Endodermal cell (in vitro differentiated cells): ENCODE results near the gene ZCCHC14. TPM values are rescaled to one million over a fixed set of nuclear protein-coding genes. Genes with fewer than 3 reads are reported as not detected.

Source experiments
- DNase-seq: peaks from one replicate; pipeline ENCODE4 v3.0.0-alpha.2; 2017
- H3K27ac ChIP-seq: 2 replicates; pipeline ENCODE4 v1.5.1; 2013; ENCODE audit warnings: mild to moderate bottlenecking, low read depth, low read length, moderate library complexity
- H3K27me3 ChIP-seq: 2 replicates; pipeline ENCODE4 v1.6.1; 2013; ENCODE audit warnings: mild to moderate bottlenecking, low read length, moderate library complexity; ENCODE audit not compliant: insufficient read depth, control insufficient read depth, poor library complexity, severe bottlenecking
- H3K36me3 ChIP-seq: 2 replicates; pipeline ENCODE4 v1.7.0; 2013; ENCODE audit warnings: mild to moderate bottlenecking, low read length, moderate library complexity; ENCODE audit not compliant: control insufficient read depth, insufficient read depth
- H3K4me1 ChIP-seq: one replicate; pipeline ENCODE4 v1.7.0; 2013; ENCODE audit warnings: low read length; ENCODE audit not compliant: control insufficient read depth, insufficient read depth
- H3K4me3 ChIP-seq: 2 replicates; pipeline ENCODE4 v1.5.1; 2013; ENCODE audit warnings: mild to moderate bottlenecking, low read length, moderate library complexity
- H3K9ac ChIP-seq: 2 replicates; pipeline ENCODE4 v1.6.1; 2013; ENCODE audit warnings: mild to moderate bottlenecking, low read length, moderate library complexity; ENCODE audit not compliant: poor library complexity, severe bottlenecking; ENCODE audit errors: extremely low read depth
- H3K9me3 ChIP-seq: 2 replicates; pipeline ENCODE4 v1.6.1; 2013; ENCODE audit warnings: mild to moderate bottlenecking, low read length, moderate library complexity; ENCODE audit not compliant: control insufficient read depth
- H3K27ac Mint-ChIP-seq: 2 replicates; pipeline ENCODE4 v1.8.0; 2020; ENCODE audit warnings: mixed read lengths
- H3K27me3 Mint-ChIP-seq: 2 replicates; pipeline ENCODE4 v1.8.0; 2021; ENCODE audit warnings: mild to moderate bottlenecking, mixed read lengths; ENCODE audit not compliant: insufficient read depth
- H3K36me3 Mint-ChIP-seq: 2 replicates; pipeline ENCODE4 v1.8.0; 2020; ENCODE audit warnings: low read depth, mixed read lengths
- H3K4me1 Mint-ChIP-seq: 2 replicates; pipeline ENCODE4 v1.8.0; 2020; ENCODE audit warnings: mixed read lengths
- H3K4me3 Mint-ChIP-seq: 2 replicates; pipeline ENCODE4 v1.8.0; 2020; ENCODE audit warnings: mild to moderate bottlenecking, moderate library complexity, mixed read lengths
- H3K9me3 Mint-ChIP-seq: 2 replicates; pipeline ENCODE4 v1.8.0; 2020; ENCODE audit warnings: mild to moderate bottlenecking, mixed read lengths
- WGBS, 2 experiments: methylation state at CpG; one replicate each; pipeline versions ENCODE4 v1.1.5 to v1.1.7; 2013; ENCODE audit warnings: missing lambda C conversion rate in 2 of 2, mixed read lengths in 1 of 2; ENCODE audit not compliant: insufficient coverage in 1 of 2, insufficient read length in 1 of 2; 5-methylcytosine and 5-hydroxymethylcytosine counted together
- total RNA-seq, 2 donors: library from RNA; stranded (reverse); fragmentation: NEBNext Ultra II Directional in 1 of 2; extraction: Animal tissue kit (Norgen Biotek cat#: 25700) in 1 of 2; gene quantifications; 2 replicates in 1 of 2; 3 replicates in 1 of 2; pipeline ENCODE4 v1.2.1, GENCODE V29; 2021
- TF ChIP-seq, protein P1 (sequence below): fragments of 200-600 bp; sonication (generic); conservative IDR thresholded peaks from 2 replicates; pipeline ENCODE4 v1.5.0; 2021; ENCODE audit warnings: antibody characterized with exemption, mild to moderate bottlenecking

ZCCHC14 gene
- total RNA-seq, 2 donors from 2014 or later, result 27.3 to 33.7 TPM

DNA sequence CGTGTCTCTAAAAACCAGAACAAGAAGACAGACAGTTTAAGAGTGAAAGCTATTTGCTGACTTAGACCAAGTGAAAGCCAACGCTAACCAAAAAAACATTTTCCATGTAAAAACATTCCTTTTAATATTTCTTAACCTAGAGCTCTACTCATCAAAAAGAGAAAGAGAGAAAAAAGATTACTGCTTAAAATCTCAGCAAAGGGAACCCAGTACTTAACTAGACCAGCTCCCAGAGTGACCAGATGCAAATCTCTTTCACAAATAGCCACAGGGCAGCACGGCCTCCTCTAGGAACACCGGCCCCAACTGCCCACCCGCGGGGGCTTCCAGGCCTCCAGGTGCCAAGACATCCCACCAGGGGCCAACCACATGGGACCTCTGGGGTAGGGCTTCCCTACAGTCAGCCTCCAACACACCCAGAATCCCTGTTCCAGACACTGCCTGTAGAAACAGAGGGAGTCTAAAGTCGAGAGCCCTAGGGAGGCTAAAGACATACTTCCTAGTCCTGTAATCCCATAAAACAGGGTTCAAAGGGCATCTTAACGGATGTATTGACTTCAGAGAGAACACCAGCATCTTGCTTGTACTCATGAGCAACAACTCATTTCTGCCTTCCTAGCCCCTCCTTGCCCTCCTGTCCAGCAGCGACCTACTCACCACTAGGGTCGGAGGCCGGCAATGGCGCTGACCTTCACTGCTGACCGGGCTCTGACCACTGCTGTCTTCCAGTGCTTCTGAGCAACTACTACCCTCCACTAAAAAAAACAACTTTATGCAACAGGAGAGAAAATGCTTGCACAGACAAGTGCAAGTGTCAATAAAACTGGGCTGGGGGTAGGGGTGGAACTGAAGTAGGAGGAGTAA lies 21.3 kb downstream of the ZCCHC14 start:
- peaks cover 24% of the 10 kb centered on the region for H3K4me1 Mint-ChIP-seq
- Histone ChIP-seq H3K9me3 (no peaks in the 10 kb centered on the region), H3K27me3 (no peaks in the 10 kb centered on the region), H3K4me1 (peaks cover 6% of the 10 kb centered on the region), H3K27ac (no peak overlapping the region), H3K36me3 (peaks cover 18% of the 10 kb centered on the region), H3K4me3 (no peak overlapping the region), H3K9ac (no peak overlapping the region)
- no peaks in the 10 kb centered on the region for H3K9me3 Mint-ChIP-seq
- H3K36me3 Mint-ChIP-seq, result peaks cover 16% of the 10 kb centered on the region
- TF ChIP-seq, protein P1, sequence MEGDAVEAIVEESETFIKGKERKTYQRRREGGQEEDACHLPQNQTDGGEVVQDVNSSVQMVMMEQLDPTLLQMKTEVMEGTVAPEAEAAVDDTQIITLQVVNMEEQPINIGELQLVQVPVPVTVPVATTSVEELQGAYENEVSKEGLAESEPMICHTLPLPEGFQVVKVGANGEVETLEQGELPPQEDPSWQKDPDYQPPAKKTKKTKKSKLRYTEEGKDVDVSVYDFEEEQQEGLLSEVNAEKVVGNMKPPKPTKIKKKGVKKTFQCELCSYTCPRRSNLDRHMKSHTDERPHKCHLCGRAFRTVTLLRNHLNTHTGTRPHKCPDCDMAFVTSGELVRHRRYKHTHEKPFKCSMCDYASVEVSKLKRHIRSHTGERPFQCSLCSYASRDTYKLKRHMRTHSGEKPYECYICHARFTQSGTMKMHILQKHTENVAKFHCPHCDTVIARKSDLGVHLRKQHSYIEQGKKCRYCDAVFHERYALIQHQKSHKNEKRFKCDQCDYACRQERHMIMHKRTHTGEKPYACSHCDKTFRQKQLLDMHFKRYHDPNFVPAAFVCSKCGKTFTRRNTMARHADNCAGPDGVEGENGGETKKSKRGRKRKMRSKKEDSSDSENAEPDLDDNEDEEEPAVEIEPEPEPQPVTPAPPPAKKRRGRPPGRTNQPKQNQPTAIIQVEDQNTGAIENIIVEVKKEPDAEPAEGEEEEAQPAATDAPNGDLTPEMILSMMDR, result peak; percentile 26
- peak overlapping the region; percentile 48 for H3K27ac Mint-ChIP-seq
- no peak for DNase-seq
- no peaks in the 10 kb centered on the region for H3K27me3 Mint-ChIP-seq
- no peak overlapping the region for H3K4me3 Mint-ChIP-seq
- 85% methylated on average over 5 to 13 of the region's 13 CpGs for WGBS, 2 experiments

DNA sequence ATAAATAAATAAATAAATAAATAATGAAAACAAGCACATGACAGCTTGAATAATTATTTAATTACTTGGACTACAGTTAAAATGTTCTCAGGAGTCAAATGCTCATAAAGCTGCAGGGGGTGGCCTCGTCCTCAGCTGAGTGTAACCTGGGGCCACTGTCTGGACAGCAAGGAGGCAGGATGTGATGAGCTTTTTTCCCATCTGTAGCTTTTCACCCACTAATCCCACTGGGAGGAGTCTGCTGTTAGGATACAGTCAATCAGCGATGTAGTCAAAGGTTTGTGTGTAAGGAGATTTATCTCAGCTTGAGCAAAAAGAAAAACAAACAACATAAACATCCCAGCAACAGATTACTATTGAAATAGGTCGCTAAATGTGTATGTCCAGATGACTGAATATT lies 22.5 kb downstream of the ZCCHC14 start:
- no peak overlapping the region for H3K27ac Mint-ChIP-seq
- no peaks in the 10 kb centered on the region for H3K27me3 ChIP-seq
- H3K36me3 Mint-ChIP-seq, result peaks cover 16% of the 10 kb centered on the region
- H3K9me3 Mint-ChIP-seq, result no peaks in the 10 kb centered on the region
- H3K4me3 ChIP-seq, result no peak overlapping the region
- WGBS, 2 experiments, result 82 to 86% methylated on average over 1 to 2 of the region's 3 CpGs
- H3K36me3 ChIP-seq, result peaks cover 18% of the 10 kb centered on the region
- H3K4me1 ChIP-seq, result peaks cover 6% of the 10 kb centered on the region
- TF ChIP-seq, protein P1, result no peak
- H3K4me3 Mint-ChIP-seq, result no peak overlapping the region
- no peak for DNase-seq
- peaks cover 31% of the 10 kb centered on the region for H3K4me1 Mint-ChIP-seq
- H3K27ac ChIP-seq, result no peak overlapping the region
- no peaks in the 10 kb centered on the region for H3K27me3 Mint-ChIP-seq
- H3K9ac ChIP-seq, result no peak overlapping the region
- no peaks in the 10 kb centered on the region for H3K9me3 ChIP-seq

DNA sequence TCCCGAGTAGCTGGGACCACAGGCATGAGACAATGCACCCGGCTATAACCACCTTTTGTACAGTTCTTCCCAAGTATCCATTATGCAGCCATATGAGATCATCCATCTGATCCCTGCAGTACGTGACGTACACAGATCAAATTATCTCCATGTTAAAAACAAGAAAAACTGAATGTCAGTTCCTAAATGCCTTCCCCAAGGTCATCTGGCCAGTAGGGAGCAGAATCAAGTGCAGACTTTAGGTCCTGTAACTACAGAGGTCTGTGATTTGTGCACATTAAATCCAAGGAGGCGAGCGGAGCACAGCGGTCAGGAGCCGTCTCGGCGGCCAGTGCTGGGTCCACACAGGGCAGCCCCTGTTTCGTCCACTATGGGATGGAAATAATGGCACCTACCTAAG lies 23.7 kb downstream of the ZCCHC14 start:
- H3K27me3 ChIP-seq, result no peaks in the 10 kb centered on the region
- H3K4me3 ChIP-seq, result no peak overlapping the region
- H3K9me3 Mint-ChIP-seq, result no peaks in the 10 kb centered on the region
- H3K4me1 ChIP-seq, result peaks cover 6% of the 10 kb centered on the region
- H3K27ac ChIP-seq, result peak overlapping the region; percentile 3
- no peaks in the 10 kb centered on the region for H3K9me3 ChIP-seq
- H3K36me3 ChIP-seq, result peaks cover 9% of the 10 kb centered on the region
- TF ChIP-seq, protein P1, result no peak
- 94% methylated on average over 8 to 11 of the region's 11 CpGs for WGBS, 2 experiments
- no peaks in the 10 kb centered on the region for H3K27me3 Mint-ChIP-seq
- no peak for DNase-seq
- no peak overlapping the region for H3K4me3 Mint-ChIP-seq
- H3K4me1 Mint-ChIP-seq, result peaks cover 31% of the 10 kb centered on the region
- H3K9ac ChIP-seq, result no peak overlapping the region
- H3K36me3 Mint-ChIP-seq, result peaks cover 15% of the 10 kb centered on the region
- no peak overlapping the region for H3K27ac Mint-ChIP-seq
